CD4-positive, alpha-beta memory T cell (primary cell): Measurements from ENCODE around the gene PXDN. TPM values are rescaled to one million over a fixed set of nuclear protein-coding genes. Genes with fewer than 3 reads are reported as not detected.

Experiments
- CTCF ChIA-PET: fragments of 350-600 bp; sonication (Branson Sonifier 250); formaldehyde crosslinking; loops from one replicate; lab custom pipeline; 2021; ENCODE audit warnings: inconsistent platforms; ENCODE audit not compliant: partially characterized antibody; lab: Charles Lee
- POLR2A ChIA-PET: fragments of 350-600 bp; sonication (Branson Sonifier 250); formaldehyde crosslinking; loops from one replicate; lab custom pipeline; 2021; ENCODE audit not compliant: partially characterized antibody; lab: Charles Lee
- DNase-seq, 5 donors: peaks; one replicate each; pipeline versions ENCODE4 v3.0.0 to v3.0.0-alpha.2; 2020 to 2022; ENCODE audit warnings: mixed read lengths in 1 of 5
- H3K27ac ChIP-seq: one replicate; pipeline ENCODE4 v1.7.0; 2013; ENCODE audit warnings: low read depth, low read length
- H3K27me3 ChIP-seq: 2 replicates; pipeline ENCODE4 v1.7.0; 2013; ENCODE audit warnings: mild to moderate bottlenecking, low read length, moderate library complexity; ENCODE audit not compliant: insufficient read depth
- H3K36me3 ChIP-seq: 2 replicates; pipeline ENCODE4 v1.7.0; 2013; ENCODE audit warnings: mild to moderate bottlenecking, low read length, moderate library complexity; ENCODE audit not compliant: insufficient read depth
- H3K4me1 ChIP-seq: 2 replicates; pipeline ENCODE4 v1.7.0; 2013; ENCODE audit warnings: mild to moderate bottlenecking, low read length, moderate library complexity; ENCODE audit not compliant: insufficient read depth
- H3K4me3 ChIP-seq, 2 donors: one replicate each; pipeline ENCODE4 v1.7.0; 2013; ENCODE audit warnings: low read length in 2 of 2, mild to moderate bottlenecking in 1 of 2
- H3K9me3 ChIP-seq, 2 donors: one replicate each; pipeline ENCODE4 v1.7.0; 2013; ENCODE audit warnings: low read length in 2 of 2, control low read depth in 1 of 2; ENCODE audit not compliant: control insufficient read depth in 1 of 2
- H3K27ac Mint-ChIP-seq, 7 donors: one replicate each; pipeline ENCODE4 v1.8.0; 2020 to 2021; ENCODE audit warnings: mixed read lengths in 7 of 7, mild to moderate bottlenecking in 6 of 7, inconsistent platforms in 3 of 7, moderate library complexity in 3 of 7
- H3K27me3 Mint-ChIP-seq, 2 donors: one replicate each; pipeline ENCODE4 v1.8.0; 2020 to 2021; ENCODE audit warnings: mixed read lengths in 2 of 2
- H3K36me3 Mint-ChIP-seq, 2 donors: one replicate each; pipeline ENCODE4 v1.8.0; 2020 to 2021; ENCODE audit warnings: mixed read lengths in 2 of 2, inconsistent platforms in 1 of 2, mild to moderate bottlenecking in 1 of 2
- H3K4me1 Mint-ChIP-seq, 4 donors: one replicate each; pipeline ENCODE4 v1.8.0; 2020 to 2021; ENCODE audit warnings: mixed read lengths in 4 of 4, mild to moderate bottlenecking in 1 of 4
- H3K4me3 Mint-ChIP-seq, 8 donors: one replicate each; pipeline ENCODE4 v1.8.0; 2020 to 2021; ENCODE audit warnings: mixed read lengths in 8 of 8, mild to moderate bottlenecking in 7 of 8, moderate library complexity in 6 of 8, inconsistent platforms in 3 of 8
- H3K9me3 Mint-ChIP-seq, 8 donors: one replicate each; pipeline ENCODE4 v1.8.0; 2020 to 2021; ENCODE audit warnings: mixed read lengths in 8 of 8, mild to moderate bottlenecking in 5 of 8, inconsistent platforms in 3 of 8, moderate library complexity in 1 of 8
- intact Hi-C: fragments of 100-400 bp; cut with micrococcal nuclease; formaldehyde crosslinking; loops from one replicate; pipeline ENCODE4 v1.15.1; 2023
- polyA plus RNA-seq, 2 donors: library from polyadenylated mRNA; unstranded; fragments of 300-500 nt; fragmentation: Illumina TruSeq; gene quantifications; one replicate each; pipeline ENCODE4 v1.2.3, GENCODE V29; 2021
- total RNA-seq, 2 experiments: library from RNA; stranded (reverse); gene quantifications; one replicate each; pipeline ENCODE4 v1.2.3, GENCODE V29; 2021

Gene PXDN
- total and polyA plus RNA-seq, 4 experiments from 2014 or later: 0.79 TPM; not detected in 3

GRCh38 chr2:1586251-1586922 is 157.9 kb downstream of the PXDN start:
- no peaks in the 10 kb centered on the region for H3K27me3 ChIP-seq
- Mint-ChIP-seq H3K36me3 (no peaks in the 10 kb centered on the region), H3K4me1 (peaks cover 0 to 3% (median 0%) of the 10 kb centered on the region in 4 donors), H3K27ac (no peak overlapping the region), H3K4me3 (no peak overlapping the region), H3K27me3 (peaks cover 23 to 24% of the 10 kb centered on the region in 2 donors), H3K9me3 (peaks cover 0 to 4% (median 0%) of the 10 kb centered on the region in 8 donors)
- H3K27ac ChIP-seq: no peak overlapping the region
- POLR2A ChIA-PET: no interaction called here
- CTCF ChIA-PET: no interaction called here
- no peaks in the 10 kb centered on the region for H3K4me1 ChIP-seq
- intact Hi-C loops: no loop called here
- H3K9me3 ChIP-seq: no peaks in the 10 kb centered on the region
- no peak overlapping the region for H3K4me3 ChIP-seq
- no peak for DNase-seq
- no peaks in the 10 kb centered on the region for H3K36me3 ChIP-seq

GRCh38 chr2:1585635-1586034 is 158.7 kb downstream of the PXDN start:
- no peaks in the 10 kb centered on the region for H3K36me3 Mint-ChIP-seq
- ChIA-PET POLR2A (no interaction called here), CTCF (no interaction called here)
- H3K4me3 Mint-ChIP-seq: no peak overlapping the region
- peaks cover 0 to 3% (median 0%) of the 10 kb centered on the region in 4 donors for H3K4me1 Mint-ChIP-seq
- no peak for DNase-seq
- H3K27ac ChIP-seq: no peak overlapping the region
- H3K4me3 ChIP-seq: no peak overlapping the region
- intact Hi-C loops: no loop called here
- H3K9me3 ChIP-seq: no peaks in the 10 kb centered on the region
- peaks cover 0 to 4% (median 0%) of the 10 kb centered on the region in 8 donors for H3K9me3 Mint-ChIP-seq
- H3K36me3 ChIP-seq: no peaks in the 10 kb centered on the region
- no peak overlapping the region for H3K27ac Mint-ChIP-seq
- no peaks in the 10 kb centered on the region for H3K4me1 ChIP-seq
- no peaks in the 10 kb centered on the region for H3K27me3 ChIP-seq
- H3K27me3 Mint-ChIP-seq: peaks cover 19% of the 10 kb centered on the region in 2 donors

DNA sequence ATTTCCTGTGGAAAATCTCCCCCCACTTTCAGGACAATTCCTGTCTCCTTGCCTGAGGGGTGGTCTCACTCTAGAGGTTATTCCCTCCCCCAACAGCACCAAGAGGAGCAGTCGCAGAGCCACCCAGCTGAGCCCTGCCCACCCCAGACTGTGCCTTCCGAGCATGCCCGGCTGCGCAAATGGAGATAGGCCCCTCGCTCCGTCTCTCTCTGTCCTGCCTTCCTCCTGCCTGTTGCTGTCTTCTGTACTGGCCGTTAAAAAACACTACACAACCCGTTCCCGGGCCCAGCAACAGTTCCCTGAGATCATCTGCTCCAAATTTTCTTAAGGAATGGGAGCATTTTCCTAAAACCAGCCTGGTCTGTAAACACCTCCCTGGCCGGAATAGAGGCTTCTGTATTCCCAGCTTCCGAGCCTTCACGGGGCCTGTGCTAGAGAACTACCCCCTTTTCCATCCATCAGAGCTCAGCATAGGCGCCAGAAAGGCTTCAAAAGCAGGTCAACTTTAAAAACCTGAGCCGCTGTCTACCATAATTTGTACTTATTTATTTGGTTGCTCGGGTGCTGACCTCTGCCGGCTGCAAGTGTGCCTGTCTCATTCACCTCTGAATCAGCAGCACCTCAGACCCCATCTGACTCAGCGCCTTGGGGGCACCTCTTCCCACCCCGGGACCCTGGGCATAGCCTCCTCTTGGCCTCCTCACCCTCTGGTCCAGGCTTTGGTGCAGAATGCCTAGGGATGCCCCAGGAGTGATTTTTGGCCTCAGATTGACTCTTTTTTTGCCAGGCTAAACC is 159.4 kb downstream of the PXDN start:
- Mint-ChIP-seq H3K27ac (no peak overlapping the region), H3K9me3 (peaks cover 0 to 4% (median 0%) of the 10 kb centered on the region in 8 donors), H3K4me3 (no peak overlapping the region), H3K4me1 (peaks cover 0 to 3% (median 0%) of the 10 kb centered on the region in 4 donors), H3K36me3 (no peaks in the 10 kb centered on the region), H3K27me3 (peaks cover 13 to 16% of the 10 kb centered on the region in 2 donors)
- H3K9me3 ChIP-seq: no peaks in the 10 kb centered on the region
- H3K36me3 ChIP-seq: no peaks in the 10 kb centered on the region
- intact Hi-C loops: no loop called here
- H3K4me1 ChIP-seq: no peaks in the 10 kb centered on the region
- no peaks in the 10 kb centered on the region for H3K27me3 ChIP-seq
- H3K4me3 ChIP-seq: no peak overlapping the region
- no peak for DNase-seq
- CTCF ChIA-PET: no interaction called here
- no peak overlapping the region for H3K27ac ChIP-seq
- POLR2A ChIA-PET: no interaction called here

DNA sequence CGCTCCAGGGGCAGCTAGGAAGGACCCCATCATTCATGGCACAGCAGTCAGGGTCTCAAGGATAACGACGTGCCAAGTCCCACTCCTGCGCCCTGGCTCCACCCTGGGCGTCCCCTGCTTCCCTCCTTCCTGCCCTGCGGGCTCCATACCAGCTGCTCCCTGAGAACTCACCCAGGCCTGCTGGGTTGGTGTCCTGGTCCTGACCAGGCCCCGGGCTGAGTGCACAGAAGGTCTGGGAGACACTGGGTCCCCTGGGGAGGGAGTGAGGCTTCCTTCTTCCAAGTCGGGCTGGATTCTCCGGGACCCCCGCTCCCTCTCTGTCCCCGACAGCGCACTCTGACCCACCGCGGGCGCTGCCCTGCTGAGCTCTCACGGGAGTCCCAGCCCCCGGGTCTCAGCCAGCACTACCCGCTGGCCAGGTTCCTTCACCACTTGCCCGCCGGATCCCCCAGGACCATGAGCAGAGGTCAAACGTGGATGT is 160.2 kb downstream of the PXDN start:
- H3K36me3 Mint-ChIP-seq: no peaks in the 10 kb centered on the region
- no peak for DNase-seq
- peaks cover 0 to 4% (median 0%) of the 10 kb centered on the region in 8 donors for H3K9me3 Mint-ChIP-seq
- H3K4me3 Mint-ChIP-seq: no peak overlapping the region
- H3K27ac ChIP-seq: no peak overlapping the region
- ChIA-PET POLR2A (no interaction called here), CTCF (no interaction called here)
- peaks cover 0 to 3% (median 0%) of the 10 kb centered on the region in 4 donors for H3K4me1 Mint-ChIP-seq
- H3K27me3 ChIP-seq: no peaks in the 10 kb centered on the region
- no peaks in the 10 kb centered on the region for H3K9me3 ChIP-seq
- no peak overlapping the region for H3K27ac Mint-ChIP-seq
- no peaks in the 10 kb centered on the region for H3K36me3 ChIP-seq
- no peak overlapping the region for H3K4me3 ChIP-seq
- H3K4me1 ChIP-seq: no peaks in the 10 kb centered on the region
- intact Hi-C loops: no loop called here
- H3K27me3 Mint-ChIP-seq: peaks cover 7 to 11% of the 10 kb centered on the region in 2 donors

GRCh38 chr2:1582891-1583341 is 161.4 kb downstream of the PXDN start:
- no peaks in the 10 kb centered on the region for H3K4me1 ChIP-seq
- Mint-ChIP-seq H3K36me3 (no peaks in the 10 kb centered on the region), H3K4me1 (peaks cover 0 to 3% (median under 1%) of the 10 kb centered on the region in 4 donors), H3K27me3 (peaks cover 8 to 12% of the 10 kb centered on the region in 2 donors), H3K27ac (no peak overlapping the region), H3K9me3 (peaks cover 0 to 4% (median 0%) of the 10 kb centered on the region in 8 donors), H3K4me3 (no peak overlapping the region)
- no peaks in the 10 kb centered on the region for H3K36me3 ChIP-seq
- no peaks in the 10 kb centered on the region for H3K9me3 ChIP-seq
- POLR2A ChIA-PET: no interaction called here
- no peaks in the 10 kb centered on the region for H3K27me3 ChIP-seq
- no peak overlapping the region for H3K27ac ChIP-seq
- intact Hi-C loops: no loop called here
- CTCF ChIA-PET: no interaction called here
- no peak overlapping the region for H3K4me3 ChIP-seq
- no peak for DNase-seq

DNA sequence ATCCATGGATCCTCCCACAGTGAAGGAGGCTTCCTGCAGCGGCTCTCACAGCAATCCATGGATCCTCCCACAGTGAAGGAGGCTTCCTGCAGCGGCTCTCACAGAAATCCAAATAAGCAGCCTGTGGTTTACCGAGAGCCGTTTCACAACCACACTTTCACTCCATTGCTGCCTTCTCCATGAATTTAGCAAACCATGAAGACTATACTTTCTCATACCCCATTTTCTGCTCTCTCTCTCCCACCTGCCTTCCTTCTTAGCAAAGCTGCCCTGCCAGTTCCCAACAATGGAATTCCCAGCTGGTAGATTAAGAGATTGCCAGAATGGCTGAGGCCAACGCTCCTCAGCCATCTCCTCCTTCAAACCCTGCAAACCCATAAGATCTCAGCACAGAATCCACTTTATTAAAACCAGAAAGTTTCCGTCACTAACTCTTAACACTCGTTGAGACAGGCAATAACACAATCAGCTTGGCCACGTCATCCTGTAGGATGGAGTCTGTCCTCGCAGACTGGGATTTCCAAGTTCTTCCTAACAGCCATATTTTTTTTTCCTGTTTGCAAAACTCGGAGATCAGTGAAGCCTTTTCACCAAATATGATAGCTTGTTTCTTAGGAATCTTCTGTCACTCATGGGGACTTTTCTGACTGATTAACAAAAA is 162.2 kb downstream of the PXDN start:
- H3K27ac ChIP-seq: no peak overlapping the region
- no peak overlapping the region for H3K4me3 Mint-ChIP-seq
- no peak overlapping the region for H3K4me3 ChIP-seq
- ChIA-PET POLR2A (no interaction called here), CTCF (no interaction called here)
- intact Hi-C loops: no loop called here
- H3K27ac Mint-ChIP-seq: no peak overlapping the region
- H3K27me3 Mint-ChIP-seq: peaks cover 8 to 13% of the 10 kb centered on the region in 2 donors
- H3K36me3 Mint-ChIP-seq: no peaks in the 10 kb centered on the region
- no peak for DNase-seq
- H3K36me3 ChIP-seq: no peaks in the 10 kb centered on the region
- peaks cover 0 to 3% (median under 1%) of the 10 kb centered on the region in 4 donors for H3K4me1 Mint-ChIP-seq
- H3K27me3 ChIP-seq: no peaks in the 10 kb centered on the region
- H3K9me3 Mint-ChIP-seq: peaks cover 0 to 4% (median under 1%) of the 10 kb centered on the region in 8 donors
- H3K4me1 ChIP-seq: no peaks in the 10 kb centered on the region
- no peaks in the 10 kb centered on the region for H3K9me3 ChIP-seq
